ENCODE data around the gene ARHGEF2. TPM values are rescaled to one million over a fixed set of nuclear protein-coding genes. Genes with fewer than 3 reads are reported as not detected.

Gene ARHGEF2
- total RNA-seq, 4 donors from 2014 or later: 105 to 195 (median 153) TPM

GRCh38 chr1:155966135-155966534 lies 12.2 kb downstream of the ARHGEF2 start:
- no peak for DNase-seq (ENCODE audit: low spot score in 2 of 2)
- H3K27me3 ChIP-seq: no peaks in the 10 kb centered on the region
- no peaks in the 10 kb centered on the region for H3K9me3 ChIP-seq
- peak overlapping the region in 3 of 4 donors; percentile 65 to 87 (median 86) for H3K27ac ChIP-seq
- peaks cover 8 to 75% (median 49%) of the 10 kb centered on the region in 3 donors for H3K36me3 ChIP-seq
- TF ChIP-seq, protein P1, sequence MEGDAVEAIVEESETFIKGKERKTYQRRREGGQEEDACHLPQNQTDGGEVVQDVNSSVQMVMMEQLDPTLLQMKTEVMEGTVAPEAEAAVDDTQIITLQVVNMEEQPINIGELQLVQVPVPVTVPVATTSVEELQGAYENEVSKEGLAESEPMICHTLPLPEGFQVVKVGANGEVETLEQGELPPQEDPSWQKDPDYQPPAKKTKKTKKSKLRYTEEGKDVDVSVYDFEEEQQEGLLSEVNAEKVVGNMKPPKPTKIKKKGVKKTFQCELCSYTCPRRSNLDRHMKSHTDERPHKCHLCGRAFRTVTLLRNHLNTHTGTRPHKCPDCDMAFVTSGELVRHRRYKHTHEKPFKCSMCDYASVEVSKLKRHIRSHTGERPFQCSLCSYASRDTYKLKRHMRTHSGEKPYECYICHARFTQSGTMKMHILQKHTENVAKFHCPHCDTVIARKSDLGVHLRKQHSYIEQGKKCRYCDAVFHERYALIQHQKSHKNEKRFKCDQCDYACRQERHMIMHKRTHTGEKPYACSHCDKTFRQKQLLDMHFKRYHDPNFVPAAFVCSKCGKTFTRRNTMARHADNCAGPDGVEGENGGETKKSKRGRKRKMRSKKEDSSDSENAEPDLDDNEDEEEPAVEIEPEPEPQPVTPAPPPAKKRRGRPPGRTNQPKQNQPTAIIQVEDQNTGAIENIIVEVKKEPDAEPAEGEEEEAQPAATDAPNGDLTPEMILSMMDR (IDR thresholded peaks at IDR 0.05): no peak
- TF ChIP-seq EP300 (IDR thresholded peaks at IDR 0.05) (no peak), POLR2A (IDR thresholded peaks at IDR 0.05) (no peak)
- 74 to 82% methylated on average over 9 of the region's 9 CpGs for WGBS, 2 donors
- H3K4me1 ChIP-seq: peaks cover 0 to 71% (median 53%) of the 10 kb centered on the region in 4 donors
- no peak overlapping the region for H3K4me3 ChIP-seq

DNA sequence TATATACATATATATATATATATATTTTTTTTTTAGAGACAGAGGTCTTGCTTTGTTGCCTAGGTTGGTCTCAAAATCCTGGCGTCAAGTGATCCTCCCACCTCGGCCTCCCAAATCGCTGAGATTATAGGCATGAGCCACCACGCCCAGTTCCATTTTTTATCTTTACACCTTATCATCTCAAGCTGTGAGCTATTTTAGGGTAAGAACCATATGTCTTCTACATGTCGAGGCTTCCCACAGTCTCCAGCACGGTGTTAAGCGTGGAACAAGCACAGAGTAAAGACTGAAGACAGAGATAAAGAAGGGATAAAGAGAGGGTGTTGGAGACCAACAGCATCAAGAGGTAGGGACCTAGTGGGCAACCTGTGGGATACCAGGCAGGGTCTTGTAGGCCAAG lies 14.2 kb downstream of the ARHGEF2 start:
- TF ChIP-seq EP300 (IDR thresholded peaks at IDR 0.05) (no peak), POLR2A (IDR thresholded peaks at IDR 0.05) (no peak)
- TF ChIP-seq, protein P1 (IDR thresholded peaks at IDR 0.05): no peak
- H3K4me1 ChIP-seq: peaks cover 0 to 51% (median 33%) of the 10 kb centered on the region in 4 donors
- no peak overlapping the region for H3K4me3 ChIP-seq
- H3K27me3 ChIP-seq: no peaks in the 10 kb centered on the region
- no peaks in the 10 kb centered on the region for H3K9me3 ChIP-seq
- no peak for DNase-seq (ENCODE audit: low spot score in 2 of 2)
- peaks cover 8 to 88% (median 62%) of the 10 kb centered on the region in 3 donors for H3K36me3 ChIP-seq
- no peak overlapping the region for H3K27ac ChIP-seq
- 85 to 90% methylated on average over 7 of the region's 7 CpGs for WGBS, 2 donors

- H3K9me3 ChIP-seq: no peaks in the 10 kb centered on the region
- 75 to 77% methylated on average over 18 of the region's 18 CpGs for WGBS, 2 donors
- no peaks in the 10 kb centered on the region for H3K27me3 ChIP-seq
- H3K27ac ChIP-seq: peak overlapping the region in 2 of 4 donors; percentile 15 to 70
- peaks cover 8 to 98% (median 74%) of the 10 kb centered on the region in 3 donors for H3K36me3 ChIP-seq
- no peak overlapping the region for H3K4me3 ChIP-seq
- H3K4me1 ChIP-seq: peaks cover 0 to 37% (median 19%) of the 10 kb centered on the region in 4 donors
- no peak for TF ChIP-seq EP300 (IDR thresholded peaks at IDR 0.05)
- TF ChIP-seq, protein P1 (IDR thresholded peaks at IDR 0.05): no peak
- TF ChIP-seq POLR2A (IDR thresholded peaks at IDR 0.05): no peak
- DNase-seq (ENCODE audit: low spot score in 2 of 2): peak in 1 of 2 donors; percentile 52
Measured at GRCh38 chr1:155962599-155963211, 15.6 kb downstream of the ARHGEF2 start.

DNA sequence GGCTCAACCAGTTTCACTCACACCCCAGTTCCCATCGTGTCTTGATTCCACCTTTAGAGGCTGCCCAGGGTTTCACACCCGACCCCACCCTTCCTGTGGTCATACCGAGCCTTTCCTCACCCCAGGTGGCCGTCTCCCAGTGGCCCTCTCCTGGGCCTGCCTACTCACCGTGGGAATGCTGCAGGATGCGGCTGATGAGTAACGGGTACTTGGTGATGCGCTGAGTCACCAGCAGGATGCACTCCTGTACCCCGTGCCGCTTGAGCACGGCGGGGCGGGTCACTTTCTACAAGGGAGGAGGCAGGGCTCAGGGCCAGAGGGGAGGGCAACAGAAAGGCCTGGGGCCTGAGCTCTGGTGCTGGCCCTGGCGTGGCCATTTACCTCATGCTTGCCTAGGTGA lies 16.4 kb downstream of the ARHGEF2 start:
- TF ChIP-seq, protein P1 (IDR thresholded peaks at IDR 0.05): peak in 2 of 5 experiments; percentile 12 to 31
- TF ChIP-seq POLR2A (IDR thresholded peaks at IDR 0.05) (no peak), EP300 (IDR thresholded peaks at IDR 0.05) (peak in 1 of 2 donors; percentile 26)
- H3K27me3 ChIP-seq: no peaks in the 10 kb centered on the region
- H3K4me3 ChIP-seq: no peak overlapping the region
- peaks cover 8 to 99% (median 75%) of the 10 kb centered on the region in 3 donors for H3K36me3 ChIP-seq
- no peaks in the 10 kb centered on the region for H3K9me3 ChIP-seq
- WGBS, 2 donors: 49 to 54% methylated on average over 9 to 14 of the region's 14 CpGs
- no peak for DNase-seq (ENCODE audit: low spot score in 2 of 2)
- H3K4me1 ChIP-seq: peaks cover 0 to 29% (median 11%) of the 10 kb centered on the region in 4 donors
- H3K27ac ChIP-seq: peak overlapping the region in 2 of 4 donors; percentile 15 to 70

- H3K4me3 ChIP-seq: no peak overlapping the region
- H3K27me3 ChIP-seq: no peaks in the 10 kb centered on the region
- WGBS, 2 donors: 71 to 73% methylated on average over 3 of the region's 3 CpGs
- peak overlapping the region in 3 of 4 donors; percentile 1 to 38 (median 26) for H3K27ac ChIP-seq
- peaks cover 6 to 99% (median 67%) of the 10 kb centered on the region in 3 donors for H3K36me3 ChIP-seq
- peaks cover 0 to 23% (median 10%) of the 10 kb centered on the region in 4 donors for H3K4me1 ChIP-seq
- no peaks in the 10 kb centered on the region for H3K9me3 ChIP-seq
- DNase-seq (ENCODE audit: low spot score in 2 of 2): no peak
- TF ChIP-seq POLR2A (IDR thresholded peaks at IDR 0.05) (no peak), EP300 (IDR thresholded peaks at IDR 0.05) (no peak)
- TF ChIP-seq, protein P1 (IDR thresholded peaks at IDR 0.05): no peak
Measured at GRCh38 chr1:155960081-155960745, 18.1 kb downstream of the ARHGEF2 start.
